ENCODE results near the gene PLA2G6. TPM values are rescaled to one million over a fixed set of nuclear protein-coding genes. Genes with fewer than 3 reads are reported as not detected.

Gene PLA2G6
- total RNA-seq, 1 donor from 2014 or later: 13.5 TPM

- DNase-seq (ENCODE audit: low read depth): no peak
- H3K4me3 ChIP-seq (ENCODE audit: low read depth, low read length): no peak overlapping the region
- TF ChIP-seq, protein P1, sequence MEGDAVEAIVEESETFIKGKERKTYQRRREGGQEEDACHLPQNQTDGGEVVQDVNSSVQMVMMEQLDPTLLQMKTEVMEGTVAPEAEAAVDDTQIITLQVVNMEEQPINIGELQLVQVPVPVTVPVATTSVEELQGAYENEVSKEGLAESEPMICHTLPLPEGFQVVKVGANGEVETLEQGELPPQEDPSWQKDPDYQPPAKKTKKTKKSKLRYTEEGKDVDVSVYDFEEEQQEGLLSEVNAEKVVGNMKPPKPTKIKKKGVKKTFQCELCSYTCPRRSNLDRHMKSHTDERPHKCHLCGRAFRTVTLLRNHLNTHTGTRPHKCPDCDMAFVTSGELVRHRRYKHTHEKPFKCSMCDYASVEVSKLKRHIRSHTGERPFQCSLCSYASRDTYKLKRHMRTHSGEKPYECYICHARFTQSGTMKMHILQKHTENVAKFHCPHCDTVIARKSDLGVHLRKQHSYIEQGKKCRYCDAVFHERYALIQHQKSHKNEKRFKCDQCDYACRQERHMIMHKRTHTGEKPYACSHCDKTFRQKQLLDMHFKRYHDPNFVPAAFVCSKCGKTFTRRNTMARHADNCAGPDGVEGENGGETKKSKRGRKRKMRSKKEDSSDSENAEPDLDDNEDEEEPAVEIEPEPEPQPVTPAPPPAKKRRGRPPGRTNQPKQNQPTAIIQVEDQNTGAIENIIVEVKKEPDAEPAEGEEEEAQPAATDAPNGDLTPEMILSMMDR (conservative IDR thresholded peaks at IDR 0.05; ENCODE audit: low read depth, low read length): no peak
Observed at GRCh38 chr22:38176170-38176741, 5.4 kb downstream of the PLA2G6 start.

DNA sequence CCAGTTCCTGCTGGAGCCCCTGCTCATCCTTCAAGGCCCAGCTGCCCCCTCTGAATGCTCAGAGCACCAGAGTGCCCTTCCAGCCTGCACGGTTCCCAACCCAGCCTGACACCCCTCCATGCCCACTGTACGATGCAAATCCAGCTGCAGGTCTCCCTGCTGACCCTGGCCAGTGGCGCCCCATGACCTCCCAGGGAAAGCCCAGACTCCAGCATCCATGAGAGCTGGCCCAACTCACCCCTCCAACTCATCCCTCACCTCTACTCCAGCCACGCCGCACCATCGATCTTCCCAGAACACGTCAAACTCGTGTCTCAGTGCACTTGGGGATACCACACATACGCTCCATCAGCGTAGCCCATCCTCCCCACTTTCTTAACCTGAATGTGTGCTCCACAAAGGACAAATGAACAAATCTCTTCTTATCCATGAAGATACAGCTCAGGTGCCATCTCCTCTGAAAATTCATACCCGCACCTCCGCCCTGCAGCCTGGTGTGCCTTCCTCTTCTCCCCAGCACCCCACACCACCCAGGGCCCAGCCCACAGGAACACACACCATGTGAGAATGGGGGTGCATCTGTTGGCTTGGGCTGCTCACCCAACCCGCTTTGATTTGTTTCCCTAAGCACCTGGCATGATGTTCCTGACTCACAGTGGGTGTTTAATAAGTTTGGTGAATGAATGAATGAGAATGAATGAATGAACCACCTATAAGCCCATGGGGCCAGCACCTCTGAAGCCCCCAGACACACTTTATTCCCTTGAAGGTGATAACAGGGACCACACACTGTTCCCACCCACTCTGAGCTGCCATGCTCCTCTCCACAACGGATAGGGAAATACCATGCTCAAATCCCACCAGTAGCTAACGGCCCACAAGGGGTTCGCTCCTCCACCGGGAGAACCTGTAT is 6.2 kb downstream of the PLA2G6 start:
- DNase-seq (ENCODE audit: low read depth): no peak
- TF ChIP-seq, protein P1 (conservative IDR thresholded peaks at IDR 0.05; ENCODE audit: low read depth, low read length): no peak
- H3K4me3 ChIP-seq (ENCODE audit: low read depth, low read length): no peak overlapping the region

- H3K4me3 ChIP-seq (ENCODE audit: low read depth, low read length): no peak overlapping the region
- no peak for DNase-seq (ENCODE audit: low read depth)
- TF ChIP-seq, protein P1 (conservative IDR thresholded peaks at IDR 0.05; ENCODE audit: low read depth, low read length): no peak
Observed at GRCh38 chr22:38174626-38175025, 7.0 kb downstream of the PLA2G6 start.

DNA sequence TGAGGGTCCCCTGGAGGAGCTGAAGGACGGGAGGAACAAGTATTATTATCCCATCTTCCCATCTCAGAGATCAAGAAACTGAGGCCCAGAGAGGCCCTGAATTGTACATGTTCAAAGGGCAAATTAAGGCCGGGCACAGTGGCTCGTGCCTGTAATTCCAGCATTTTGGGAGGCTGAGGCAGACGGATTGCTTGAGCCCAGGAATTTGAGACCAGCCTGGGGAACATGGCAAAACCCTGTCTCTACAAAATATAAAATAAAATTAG is 8.1 kb downstream of the PLA2G6 start:
- TF ChIP-seq, protein P1 (conservative IDR thresholded peaks at IDR 0.05; ENCODE audit: low read depth, low read length): no peak
- no peak for DNase-seq (ENCODE audit: low read depth)
- no peak overlapping the region for H3K4me3 ChIP-seq (ENCODE audit: low read depth, low read length)

DNA sequence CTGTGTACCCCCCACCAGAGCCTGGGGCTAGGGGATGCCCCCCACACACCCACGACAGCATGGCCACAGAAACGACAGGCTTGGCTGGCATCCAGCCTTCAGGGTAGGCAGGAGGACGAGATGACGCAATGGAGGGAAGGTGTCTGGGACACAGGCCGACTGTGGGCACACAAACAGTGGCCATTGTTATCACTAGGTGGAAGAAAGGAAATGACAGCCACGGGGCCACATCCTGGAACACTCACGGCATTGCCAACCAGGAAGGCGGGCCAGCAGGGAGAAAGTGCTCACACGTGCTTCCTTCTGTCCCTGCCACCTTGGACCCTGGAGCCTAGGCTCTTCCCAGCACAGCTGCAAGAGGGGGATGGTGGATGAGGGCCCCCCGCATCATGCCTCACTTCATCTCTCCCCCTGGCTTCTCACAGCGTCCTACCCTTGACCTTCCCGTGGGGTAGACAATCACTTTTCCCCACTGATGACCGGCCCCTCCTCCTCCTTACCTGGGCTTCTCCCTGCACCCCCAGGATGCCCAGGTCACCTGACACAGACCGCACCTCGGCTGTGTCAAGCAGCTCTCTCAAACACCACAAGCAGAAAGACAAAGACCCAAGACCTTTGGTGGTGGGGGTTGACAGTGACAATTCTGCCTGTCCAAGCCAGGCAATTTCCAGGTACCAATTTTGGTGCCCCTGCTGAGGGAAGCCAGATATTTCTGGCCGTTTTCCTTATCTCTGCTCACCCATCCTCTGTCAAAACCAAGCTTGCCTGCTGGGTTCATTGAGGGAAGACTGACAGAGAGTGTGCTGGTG is 8.6 kb downstream of the PLA2G6 start:
- no peak for DNase-seq (ENCODE audit: low read depth)
- H3K4me3 ChIP-seq (ENCODE audit: low read depth, low read length): no peak overlapping the region
- TF ChIP-seq, protein P1 (conservative IDR thresholded peaks at IDR 0.05; ENCODE audit: low read depth, low read length): no peak

GRCh38 chr22:38171927-38172831 is 9.5 kb downstream of the PLA2G6 start:
- no peak for DNase-seq (ENCODE audit: low read depth)
- TF ChIP-seq, protein P1 (conservative IDR thresholded peaks at IDR 0.05; ENCODE audit: low read depth, low read length): no peak
- no peak overlapping the region for H3K4me3 ChIP-seq (ENCODE audit: low read depth, low read length)
